ENCODE data around the gene MYCN.
"Not testable (repeated sequence)": the region's sequence is repeated elsewhere in the genome, so short reads cannot be mapped to it uniquely, and the experiment has no call there.

Gene MYCN

GRCh38 chr2:15914596-15915385 is 25.6 kb upstream of the MYCN start:
- Histone ChIP-seq H3K36me3 (ENCODE audit: insufficient read depth, low read length) (no peaks in the 10 kb centered on the region), H3K9ac (ENCODE audit: low read depth, low read length) (no peak overlapping the region), H3K4me1 (ENCODE audit: insufficient read depth, low read length) (no peaks in the 10 kb centered on the region), H3K9me3 (ENCODE audit: control insufficient read depth, insufficient read depth, low read length) (no peaks in the 10 kb centered on the region)

GRCh38 chr2:15915546-15915945 is 24.8 kb upstream of the MYCN start:
- H3K36me3 ChIP-seq (ENCODE audit: insufficient read depth, low read length); H3K4me1 ChIP-seq (ENCODE audit: insufficient read depth, low read length); H3K9me3 ChIP-seq (ENCODE audit: control insufficient read depth, insufficient read depth, low read length); H3K9ac ChIP-seq (ENCODE audit: low read depth, low read length): not testable (repeated sequence)

GRCh38 chr2:15916336-15916735 is 24.0 kb upstream of the MYCN start:
- no peaks in the 10 kb centered on the region for H3K9me3 ChIP-seq (ENCODE audit: control insufficient read depth, insufficient read depth, low read length)
- H3K4me1 ChIP-seq (ENCODE audit: insufficient read depth, low read length) = no peaks in the 10 kb centered on the region
- H3K36me3 ChIP-seq (ENCODE audit: insufficient read depth, low read length) = no peaks in the 10 kb centered on the region
- H3K9ac ChIP-seq (ENCODE audit: low read depth, low read length) = no peak overlapping the region

GRCh38 chr2:15918761-15919356 is 21.5 kb upstream of the MYCN start:
- Histone ChIP-seq H3K36me3 (ENCODE audit: insufficient read depth, low read length) (no peaks in the 10 kb centered on the region), H3K9ac (ENCODE audit: low read depth, low read length) (no peak overlapping the region), H3K4me1 (ENCODE audit: insufficient read depth, low read length) (no peaks in the 10 kb centered on the region), H3K9me3 (ENCODE audit: control insufficient read depth, insufficient read depth, low read length) (no peaks in the 10 kb centered on the region)

GRCh38 chr2:15919716-15920434 is 20.5 kb upstream of the MYCN start:
- no peaks in the 10 kb centered on the region for H3K4me1 ChIP-seq (ENCODE audit: insufficient read depth, low read length)
- H3K36me3 ChIP-seq (ENCODE audit: insufficient read depth, low read length) = no peaks in the 10 kb centered on the region
- H3K9me3 ChIP-seq (ENCODE audit: control insufficient read depth, insufficient read depth, low read length) = no peaks in the 10 kb centered on the region
- H3K9ac ChIP-seq (ENCODE audit: low read depth, low read length) = no peak overlapping the region

GRCh38 chr2:15920696-15921095 is 19.7 kb upstream of the MYCN start:
- Histone ChIP-seq H3K9me3 (ENCODE audit: control insufficient read depth, insufficient read depth, low read length) (no peaks in the 10 kb centered on the region), H3K36me3 (ENCODE audit: insufficient read depth, low read length) (no peaks in the 10 kb centered on the region), H3K9ac (ENCODE audit: low read depth, low read length) (no peak overlapping the region), H3K4me1 (ENCODE audit: insufficient read depth, low read length) (no peaks in the 10 kb centered on the region)

- Histone ChIP-seq H3K9ac (ENCODE audit: low read depth, low read length) (no peak overlapping the region), H3K36me3 (ENCODE audit: insufficient read depth, low read length) (no peaks in the 10 kb centered on the region), H3K9me3 (ENCODE audit: control insufficient read depth, insufficient read depth, low read length) (no peaks in the 10 kb centered on the region; the same call in 1 of the 2 replicates), H3K4me1 (ENCODE audit: insufficient read depth, low read length) (no peaks in the 10 kb centered on the region)
Observed at GRCh38 chr2:15923597-15923996, 16.8 kb upstream of the MYCN start.

- H3K9me3 ChIP-seq (ENCODE audit: control insufficient read depth, insufficient read depth, low read length) = no peaks in the 10 kb centered on the region; the same call in 1 of the 2 replicates
- no peaks in the 10 kb centered on the region for H3K4me1 ChIP-seq (ENCODE audit: insufficient read depth, low read length)
- H3K9ac ChIP-seq (ENCODE audit: low read depth, low read length) = no peak overlapping the region
- no peaks in the 10 kb centered on the region for H3K36me3 ChIP-seq (ENCODE audit: insufficient read depth, low read length)
Observed at GRCh38 chr2:15925819-15926218, 14.5 kb upstream of the MYCN start.

- no peak overlapping the region for H3K9ac ChIP-seq (ENCODE audit: low read depth, low read length)
- no peaks in the 10 kb centered on the region for H3K4me1 ChIP-seq (ENCODE audit: insufficient read depth, low read length)
- no peaks in the 10 kb centered on the region; the same call in 1 of the 2 replicates for H3K9me3 ChIP-seq (ENCODE audit: control insufficient read depth, insufficient read depth, low read length)
- no peaks in the 10 kb centered on the region for H3K36me3 ChIP-seq (ENCODE audit: insufficient read depth, low read length)
Observed at GRCh38 chr2:15926252-15926651, 14.1 kb upstream of the MYCN start.

- H3K36me3 ChIP-seq (ENCODE audit: insufficient read depth, low read length) = no peaks in the 10 kb centered on the region
- no peaks in the 10 kb centered on the region; the same call in 1 of the 2 replicates for H3K9me3 ChIP-seq (ENCODE audit: control insufficient read depth, insufficient read depth, low read length)
- no peak overlapping the region for H3K9ac ChIP-seq (ENCODE audit: low read depth, low read length)
- H3K4me1 ChIP-seq (ENCODE audit: insufficient read depth, low read length) = no peaks in the 10 kb centered on the region
Observed at GRCh38 chr2:15927551-15928218, 12.7 kb upstream of the MYCN start.

GRCh38 chr2:15929008-15929407 is 11.3 kb upstream of the MYCN start:
- H3K9ac ChIP-seq (ENCODE audit: low read depth, low read length); H3K9me3 ChIP-seq (ENCODE audit: control insufficient read depth, insufficient read depth, low read length); H3K36me3 ChIP-seq (ENCODE audit: insufficient read depth, low read length); H3K4me1 ChIP-seq (ENCODE audit: insufficient read depth, low read length): not testable (repeated sequence)

- no peaks in the 10 kb centered on the region for H3K36me3 ChIP-seq (ENCODE audit: insufficient read depth, low read length)
- H3K9ac ChIP-seq (ENCODE audit: low read depth, low read length) = no peak overlapping the region
- 0 out of 2 replicates have a peak, but pooled peaks cover 3% of the 10 kb centered on the region for H3K4me1 ChIP-seq (ENCODE audit: insufficient read depth, low read length)
- no peaks in the 10 kb centered on the region; the same call in 1 of the 2 replicates for H3K9me3 ChIP-seq (ENCODE audit: control insufficient read depth, insufficient read depth, low read length)
Observed at GRCh38 chr2:15929861-15930260, 10.5 kb upstream of the MYCN start.

- Histone ChIP-seq H3K36me3 (ENCODE audit: insufficient read depth, low read length) (no peaks in the 10 kb centered on the region), H3K9ac (ENCODE audit: low read depth, low read length) (no peak overlapping the region), H3K4me1 (ENCODE audit: insufficient read depth, low read length) (0 out of 2 replicates have a peak, but pooled peaks cover 3% of the 10 kb centered on the region), H3K9me3 (ENCODE audit: control insufficient read depth, insufficient read depth, low read length) (no peaks in the 10 kb centered on the region; the same call in 1 of the 2 replicates)
Observed at GRCh38 chr2:15930589-15931318, 9.6 kb upstream of the MYCN start.

Data from ES-I3 (cell line).